ENCODE measurements around the gene ENC1.

DNA sequence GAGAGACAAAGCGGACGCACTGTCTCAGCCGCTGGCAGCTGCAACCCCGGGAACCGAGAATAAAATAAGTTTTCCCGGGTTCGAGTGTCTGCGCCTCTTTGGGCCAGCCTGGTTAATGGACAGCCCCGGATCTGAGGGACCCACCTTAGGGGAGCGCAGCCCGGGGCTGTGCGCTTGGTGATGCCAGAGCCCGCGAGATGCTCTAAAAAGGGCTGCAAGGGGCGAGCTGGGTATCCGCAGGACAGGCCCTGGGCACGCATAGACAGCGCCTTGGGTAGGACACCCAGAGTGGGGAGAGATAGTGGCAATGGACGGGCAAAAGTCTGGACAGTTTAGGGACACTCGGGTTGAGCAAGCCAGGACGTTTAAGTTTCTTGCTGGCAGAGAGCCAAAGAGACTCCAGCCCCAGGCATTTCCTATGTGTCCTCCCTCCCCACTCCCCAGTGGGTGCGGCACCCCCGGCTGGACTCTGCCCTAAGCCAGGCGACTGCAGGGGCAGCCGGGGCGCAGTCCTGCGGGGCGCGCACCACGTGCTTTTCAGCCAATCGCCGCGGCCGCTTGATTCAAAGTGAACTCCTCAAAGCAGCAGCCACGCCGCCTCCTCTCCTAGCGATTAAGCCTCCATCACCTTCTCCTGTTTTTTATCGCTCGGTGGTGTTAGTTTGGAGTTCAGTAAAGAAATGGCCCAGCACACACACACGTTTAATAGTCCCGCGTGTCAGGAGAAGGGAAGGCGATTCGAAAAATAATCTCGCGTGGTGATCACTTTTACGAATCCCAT, 616 bp upstream of the ENC1 start:
- TF ChIP-seq, protein P1, sequence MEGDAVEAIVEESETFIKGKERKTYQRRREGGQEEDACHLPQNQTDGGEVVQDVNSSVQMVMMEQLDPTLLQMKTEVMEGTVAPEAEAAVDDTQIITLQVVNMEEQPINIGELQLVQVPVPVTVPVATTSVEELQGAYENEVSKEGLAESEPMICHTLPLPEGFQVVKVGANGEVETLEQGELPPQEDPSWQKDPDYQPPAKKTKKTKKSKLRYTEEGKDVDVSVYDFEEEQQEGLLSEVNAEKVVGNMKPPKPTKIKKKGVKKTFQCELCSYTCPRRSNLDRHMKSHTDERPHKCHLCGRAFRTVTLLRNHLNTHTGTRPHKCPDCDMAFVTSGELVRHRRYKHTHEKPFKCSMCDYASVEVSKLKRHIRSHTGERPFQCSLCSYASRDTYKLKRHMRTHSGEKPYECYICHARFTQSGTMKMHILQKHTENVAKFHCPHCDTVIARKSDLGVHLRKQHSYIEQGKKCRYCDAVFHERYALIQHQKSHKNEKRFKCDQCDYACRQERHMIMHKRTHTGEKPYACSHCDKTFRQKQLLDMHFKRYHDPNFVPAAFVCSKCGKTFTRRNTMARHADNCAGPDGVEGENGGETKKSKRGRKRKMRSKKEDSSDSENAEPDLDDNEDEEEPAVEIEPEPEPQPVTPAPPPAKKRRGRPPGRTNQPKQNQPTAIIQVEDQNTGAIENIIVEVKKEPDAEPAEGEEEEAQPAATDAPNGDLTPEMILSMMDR (IDR thresholded peaks at IDR 0.05) = no peak
- TF ChIP-seq POLR2A (IDR thresholded peaks at IDR 0.05) = no peak

Measured in esophagus squamous epithelium (tissue), 4 donors.